GM23338 (cell line): ENCODE results near the gene IQCK. TPM values are rescaled to one million over a fixed set of nuclear protein-coding genes. Genes with fewer than 3 reads are reported as not detected.
A peak's percentile ranks its signal among the peaks of the same experiment; 100 is the strongest.

Source experiments
- ATAC-seq: fragments of 200-7000 bp; cut with Tn5 transposase; 3 replicates; pipeline ENCODE4 v1.9.1; 2020
- DNase-seq: peaks from one replicate; pipeline ENCODE4 v3.0.0-alpha.2; 2015; ENCODE audit warnings: low spot score
- H2AFZ ChIP-seq: fragments of 200-600 bp; sonication (generic); 2 replicates; pipeline ENCODE4 v1.8.0; 2016; ENCODE audit warnings: antibody characterized with exemption, mild to moderate bottlenecking, moderate library complexity
- H3F3A ChIP-seq: fragments of 200-600 bp; sonication (generic); replicated peaks from 2 replicates; pipeline ENCODE4 v1.8.0; 2017; ENCODE audit warnings: antibody characterized with exemption, mixed run types, low read depth
- H3K27ac ChIP-seq: fragments of 200-600 bp; sonication (generic); 2 replicates; pipeline ENCODE4 v1.6.1; 2016; ENCODE audit warnings: low read depth
- H3K27me3 ChIP-seq: fragments of 200-600 bp; sonication (generic); 2 replicates; pipeline ENCODE4 v1.8.0; 2016; ENCODE audit warnings: mild to moderate bottlenecking, mixed run types, moderate library complexity; ENCODE audit not compliant: insufficient read depth
- H3K36me3 ChIP-seq: fragments of 200-600 bp; sonication (generic); 2 replicates; pipeline ENCODE4 v1.8.0; 2016; ENCODE audit warnings: mild to moderate bottlenecking; ENCODE audit not compliant: insufficient read depth
- H3K4me1 ChIP-seq: fragments of 200-600 bp; sonication (generic); 2 replicates; pipeline ENCODE4 v1.8.0; 2016; ENCODE audit warnings: mild to moderate bottlenecking, moderate library complexity; ENCODE audit not compliant: insufficient read depth
- H3K4me2 ChIP-seq: fragments of 200-600 bp; sonication (generic); 2 replicates; pipeline ENCODE4 v1.7.1; 2017; ENCODE audit warnings: mixed run types
- H3K4me3 ChIP-seq: fragments of 200-600 bp; sonication (generic); 2 replicates; pipeline ENCODE4 v1.6.1; 2016; ENCODE audit warnings: mixed run types
- H3K79me2 ChIP-seq: fragments of 200-600 bp; sonication (generic); replicated peaks from 2 replicates; pipeline ENCODE4 v1.8.0; 2017; ENCODE audit warnings: mild to moderate bottlenecking; ENCODE audit not compliant: insufficient read depth
- H3K9me2 ChIP-seq: fragments of 200-600 bp; sonication (generic); 2 replicates; pipeline ENCODE4 v1.8.0; 2017; ENCODE audit not compliant: insufficient read depth
- H4K20me1 ChIP-seq: fragments of 200-600 bp; sonication (generic); replicated peaks from 2 replicates; pipeline ENCODE4 v1.8.0; 2017; ENCODE audit warnings: mild to moderate bottlenecking; ENCODE audit not compliant: insufficient read depth
- H3K27ac Mint-ChIP-seq: 2 replicates; pipeline ENCODE4 v1.8.0; 2020; ENCODE audit warnings: inconsistent platforms, mild to moderate bottlenecking, moderate library complexity, mixed read lengths
- H3K27me3 Mint-ChIP-seq: 3 replicates; pipeline ENCODE4 v1.8.0; 2022; ENCODE audit warnings: low read depth, mild to moderate bottlenecking, moderate library complexity, mixed read lengths, inconsistent platforms; ENCODE audit not compliant: insufficient read depth, poor library complexity
- H3K36me3 Mint-ChIP-seq: 3 replicates; pipeline ENCODE4 v1.8.0; 2021; ENCODE audit warnings: low read depth, mild to moderate bottlenecking, inconsistent platforms, moderate library complexity, mixed read lengths
- H3K4me1 Mint-ChIP-seq: 3 replicates; pipeline ENCODE4 v1.8.0; 2020; ENCODE audit warnings: mild to moderate bottlenecking, inconsistent platforms, mixed read lengths
- H3K4me3 Mint-ChIP-seq: 3 replicates; pipeline ENCODE4 v1.8.0; 2021; ENCODE audit warnings: moderate library complexity, mild to moderate bottlenecking, inconsistent platforms, mixed read lengths
- H3K9me3 Mint-ChIP-seq: 3 replicates; pipeline ENCODE4 v1.8.0; 2020; ENCODE audit warnings: moderate library complexity, mild to moderate bottlenecking, inconsistent platforms, mixed read lengths
- CREB1 ChIP-seq: fragments of 250-450 bp; sonication (Bioruptor Pico); IDR thresholded peaks from 2 replicates; pipeline ENCODE4 v1.5.0; 2020; ENCODE audit warnings: low read depth, mild to moderate bottlenecking, moderate library complexity
- CTCF ChIP-seq, 2 experiments: fragments of 200-600 bp in 1 of 2; sonication (generic) in 1 of 2; conservative IDR thresholded peaks; 2 replicates each; pipeline versions ENCODE4 v1.5.1 to v1.6.1; 2016 to 2017; ENCODE audit warnings: antibody characterized with exemption in 2 of 2, low read depth in 2 of 2, mild to moderate bottlenecking in 2 of 2, moderate library complexity in 1 of 2
- ETS1 ChIP-seq: IDR thresholded peaks from 2 replicates; pipeline ENCODE4 v1.6.1; 2016; ENCODE audit warnings: antibody characterized with exemption
- EZH2 ChIP-seq: fragments of 200-600 bp; sonication (generic); IDR thresholded peaks from one replicate; pipeline ENCODE4 v1.8.0; 2017; ENCODE audit warnings: antibody characterized with exemption, mild to moderate bottlenecking, low read depth; ENCODE audit not compliant: unreplicated experiment
- EZH2phosphoT487 ChIP-seq: fragments of 200-600 bp; sonication (generic); IDR thresholded peaks from one replicate; pipeline ENCODE4 v1.8.1; 2018; ENCODE audit warnings: antibody characterized with exemption; ENCODE audit not compliant: unreplicated experiment
- JUNB ChIP-seq: IDR thresholded peaks from one replicate; pipeline ENCODE4 v1.6.1; 2016; ENCODE audit warnings: antibody characterized with exemption; ENCODE audit not compliant: unreplicated experiment
- NANOG ChIP-seq: IDR thresholded peaks from 2 replicates; pipeline ENCODE4 v1.6.1; 2016; ENCODE audit warnings: antibody characterized with exemption, borderline replicate concordance
- POLR2AphosphoS5 ChIP-seq: IDR thresholded peaks from 2 replicates; pipeline ENCODE4 v1.6.1; 2016; ENCODE audit warnings: antibody characterized with exemption, low read depth
- REST ChIP-seq: IDR thresholded peaks from one replicate; pipeline ENCODE4 v1.6.1; 2018; ENCODE audit warnings: antibody characterized with exemption; ENCODE audit not compliant: unreplicated experiment
- STAT1 ChIP-seq: IDR thresholded peaks from one replicate; pipeline ENCODE4 v1.6.1; 2016; ENCODE audit warnings: antibody characterized with exemption; ENCODE audit not compliant: unreplicated experiment
- ZNF114 ChIP-seq: fragments of 250-450 bp; sonication (Bioruptor Pico); IDR thresholded peaks from 2 replicates; pipeline ENCODE4 v1.5.0; 2020; ENCODE audit warnings: mild to moderate bottlenecking, moderate library complexity
- ZNF331 ChIP-seq: fragments of 250-450 bp; sonication (Bioruptor Pico); IDR thresholded peaks from 2 replicates; pipeline ENCODE4 v1.5.0; 2020; ENCODE audit warnings: low read depth, mild to moderate bottlenecking, moderate library complexity
- ZNF462 ChIP-seq: fragments of 250-450 bp; sonication (Bioruptor Pico); IDR thresholded peaks from 2 replicates; pipeline ENCODE4 v1.5.0; 2020; ENCODE audit warnings: mild to moderate bottlenecking, moderate library complexity
- polyA plus RNA-seq: library from polyadenylated mRNA; unstranded; fragments of >200 nt; fragmentation: Nextera tagmentation; extraction: Ambion mirVana; gene quantifications from 2 replicates; pipeline ENCODE4 v1.2.1, GENCODE V29; 2016
- total RNA-seq: library from RNA; depleted of rRNA; stranded (reverse); fragments of >200 nt; shearing (Covaris generic); gene quantifications from 2 replicates; pipeline ENCODE4 v1.2.3, GENCODE V29; 2014

IQCK gene
- total and polyA plus RNA-seq, 2 experiments from 2014 or later = 7.6 to 10.0 TPM

- no peak for TF ChIP-seq ZNF331 (CRISPR knock-in tag)
- TF ChIP-seq EZH2 = no peak
- TF ChIP-seq NANOG = no peak
- TF ChIP-seq CREB1 = no peak
- no peak for TF ChIP-seq POLR2AphosphoS5
- no peak for TF ChIP-seq EZH2phosphoT487
- TF ChIP-seq REST = no peak
- TF ChIP-seq STAT1 = no peak
- no peak for TF ChIP-seq ETS1
- no peak for TF ChIP-seq ZNF114 (CRISPR knock-in tag)
- no peak for TF ChIP-seq CTCF (conservative IDR thresholded peaks at IDR 0.05; ENCODE audit: low read depth in 2 of 2)
- TF ChIP-seq JUNB = no peak
Observed at GRCh38 chr16:19722269-19722952, 4.3 kb downstream of the IQCK start (continued).

- Histone ChIP-seq H3K79me2 (peaks cover 20% of the 10 kb centered on the region), H3K27ac (no peak overlapping the region), H3F3A (peaks cover 10% of the 10 kb centered on the region; the same call in 1 of the 2 replicates), H3K36me3 (no peaks in the 10 kb centered on the region), H3K27me3 (no peaks in the 10 kb centered on the region), H2AFZ (no peak overlapping the region), H3K4me2 (peak overlapping the region; percentile 62), H3K4me1 (peaks cover 13% of the 10 kb centered on the region), H3K4me3 (no peak overlapping the region), H4K20me1 (no peaks in the 10 kb centered on the region), H3K9me2 (no peaks in the 10 kb centered on the region)
- DNase-seq (no peak), ATAC-seq (peak; percentile 8)
- peaks cover 25% of the 10 kb centered on the region for H3K4me1 Mint-ChIP-seq
- peaks cover 7% of the 10 kb centered on the region for H3K27me3 Mint-ChIP-seq
- no peaks in the 10 kb centered on the region for H3K9me3 Mint-ChIP-seq
- no peak overlapping the region for H3K4me3 Mint-ChIP-seq
- H3K27ac Mint-ChIP-seq = no peak overlapping the region; the same call in 1 of the 2 replicates
- no peaks in the 10 kb centered on the region; the same call in 2 of the 3 replicates for H3K36me3 Mint-ChIP-seq
- no peak for TF ChIP-seq NANOG
- TF ChIP-seq ZNF462 (CRISPR knock-in tag) = no peak
- no peak for TF ChIP-seq ZNF331 (CRISPR knock-in tag)
- no peak for TF ChIP-seq ZNF114 (CRISPR knock-in tag)
- no peak for TF ChIP-seq JUNB
Observed at GRCh38 chr16:19722981-19723380, 4.9 kb downstream of the IQCK start.
